Omental fat pad (tissue), 4 donors: ENCODE results near the gene RNASE2. TPM values are rescaled to one million over a fixed set of nuclear protein-coding genes. Genes with fewer than 3 reads are reported as not detected.
"Not testable (repeated sequence)": the region's sequence is repeated elsewhere in the genome, so short reads cannot be mapped to it uniquely, and the experiment has no call there.

Experiments
- ATAC-seq: fragments of 150-250 bp; one replicate; pipeline ENCODE4 v1.9.1; 2016; ENCODE audit warnings: mild to moderate bottlenecking, moderate library complexity; ENCODE audit not compliant: low FRiP score
- DNase-seq: peaks from one replicate; pipeline ENCODE4 v3.0.0-alpha.2; 2019; ENCODE audit warnings: low spot score
- CTCF ChIP-seq, 3 donors: fragments of 450-650 bp; IDR thresholded peaks; one replicate each; pipeline ENCODE4 v1.5.1; 2016 to 2017; ENCODE audit warnings: antibody characterized with exemption in 3 of 3, mild to moderate bottlenecking in 3 of 3, moderate library complexity in 2 of 3
- total RNA-seq, 4 donors: library from RNA; depleted of rRNA; stranded (reverse); fragments of >200 nt; gene quantifications; one replicate each; pipeline ENCODE4 v1.1.0, GENCODE V29; 2016

The RNASE2 gene
- total RNA-seq, 4 donors from 2014 or later: 2.5 to 8.2 (median 5.5) TPM

- no peak for TF ChIP-seq CTCF (IDR thresholded peaks at IDR 0.05)
- ATAC-seq (no peak), DNase-seq (no peak)
These were observed 21.0 kb downstream of the RNASE2 start for GRCh38 chr14:20976291-20976690.

- ATAC-seq (no peak), DNase-seq (no peak)
- no peak for TF ChIP-seq CTCF (IDR thresholded peaks at IDR 0.05)
These were observed 23.4 kb downstream of the RNASE2 start for GRCh38 chr14:20978687-20979086.

GRCh38 chr14:20980906-20981305 is 25.6 kb downstream of the RNASE2 start:
- ATAC-seq (no peak), DNase-seq (no peak)
- no peak for TF ChIP-seq CTCF (IDR thresholded peaks at IDR 0.05)

GRCh38 chr14:20982646-20983369 is 27.5 kb downstream of the RNASE2 start:
- no peak for DNase-seq
- ATAC-seq: no peak
- no peak for TF ChIP-seq CTCF (IDR thresholded peaks at IDR 0.05)

GRCh38 chr14:20985650-20986049 is 30.4 kb downstream of the RNASE2 start:
- ATAC-seq, DNase-seq: not testable (repeated sequence)

GRCh38 chr14:20986811-20987210 is 31.5 kb downstream of the RNASE2 start:
- no peak for TF ChIP-seq CTCF (IDR thresholded peaks at IDR 0.05)
- peak; percentile 82 for ATAC-seq
- DNase-seq: no peak

- no peak for DNase-seq
- TF ChIP-seq CTCF (IDR thresholded peaks at IDR 0.05): no peak
- no peak for ATAC-seq
These were observed 33.6 kb downstream of the RNASE2 start for GRCh38 chr14:20988717-20989470.
